ENCODE data around the gene SPHK1. TPM values are rescaled to one million over a fixed set of nuclear protein-coding genes. Genes with fewer than 3 reads are reported as not detected.

SPHK1 gene
- total RNA-seq, 1 experiment from 2014 or later, result 107 TPM

- no peak for DNase-seq (ENCODE audit: low read depth)
These were observed 47.6 kb downstream of the SPHK1 start for GRCh38 chr17:76432004-76432403.

DNA sequence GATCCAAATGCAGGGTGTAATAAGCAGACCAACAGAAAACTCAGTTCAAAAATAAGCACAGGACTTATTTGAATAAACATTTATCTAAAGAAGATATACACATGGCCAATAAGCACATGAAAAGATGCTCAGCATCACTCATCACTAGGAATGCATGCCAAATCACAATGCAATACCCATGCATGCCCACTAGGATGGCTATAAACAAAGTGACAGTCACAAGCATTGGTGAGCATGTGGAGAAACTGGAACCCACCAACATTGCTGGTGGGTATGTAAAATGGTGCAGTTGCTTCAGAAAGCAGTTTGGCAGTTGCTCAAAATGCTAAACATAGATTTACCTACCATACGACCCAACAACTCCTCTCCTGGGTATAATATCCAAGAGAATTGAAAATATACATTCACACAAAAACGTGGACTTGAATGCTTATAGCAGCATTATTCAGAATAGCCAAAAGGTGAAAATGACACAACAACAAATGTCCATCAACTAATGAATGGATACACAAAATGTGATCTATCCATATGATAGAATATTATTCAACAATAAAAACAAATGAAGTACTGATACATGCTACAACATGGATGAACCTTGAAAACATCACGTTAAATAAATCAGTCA, 48.4 kb downstream of the SPHK1 start:
- no peak for DNase-seq (ENCODE audit: low read depth)

DNA sequence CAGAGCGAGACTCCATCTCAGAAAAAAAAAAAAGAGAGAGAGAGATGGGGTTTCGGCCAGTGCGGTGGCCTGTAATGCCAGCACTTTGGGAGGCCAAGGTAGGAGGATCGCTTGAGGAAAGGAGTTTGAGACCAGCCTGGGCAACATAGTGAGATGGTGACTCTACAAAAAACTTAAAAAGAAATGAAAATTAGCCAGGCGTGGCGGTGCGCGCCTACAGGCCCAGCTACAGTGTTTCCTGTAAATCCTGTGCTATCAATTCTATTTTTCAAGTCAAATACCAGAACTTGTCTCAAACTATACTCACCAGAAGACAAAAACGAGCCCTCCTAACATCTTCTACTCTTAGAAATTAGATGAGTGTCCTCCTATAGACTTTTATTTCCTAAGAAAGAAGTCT, 49.3 kb downstream of the SPHK1 start:
- no peak for DNase-seq (ENCODE audit: low read depth)

DNA sequence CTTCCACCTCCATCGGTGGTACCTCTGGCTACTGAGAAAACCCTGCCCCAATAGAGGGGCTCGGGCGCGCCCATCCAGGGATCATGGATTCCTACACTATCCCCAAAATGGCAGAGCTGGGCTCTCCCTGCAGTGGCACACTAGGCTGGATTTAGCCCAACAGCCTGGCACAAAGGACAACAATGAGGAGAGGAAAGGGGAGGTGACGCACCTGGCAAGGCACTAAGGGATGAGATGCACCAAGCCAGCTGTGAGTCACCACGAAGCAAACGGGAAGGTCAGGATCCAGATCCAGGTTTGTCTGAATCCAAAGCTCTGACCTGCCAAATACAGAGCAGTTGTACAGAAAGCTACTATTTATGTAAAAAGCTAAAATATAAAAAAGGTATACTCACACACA, 50.5 kb downstream of the SPHK1 start:
- no peak for DNase-seq (ENCODE audit: low read depth)

GRCh38 chr17:76435751-76436150, 51.3 kb downstream of the SPHK1 start:
- DNase-seq (ENCODE audit: low read depth), result no peak

Small RNA genes within 50 kb of the gene (small RNA-seq; reads per million reads assigned to genes)
- not detected for gene RNU6-24P

Other genes with a start within 250 kb of the SPHK1 start
- gene FOXJ1, start 243.4 kb upstream of the SPHK1 start, total RNA-seq (2014; rRNA removed; shearing (Covaris generic)), result not detected in 2 replicates
- 0.10 and 0.23 TPM in 2 replicates for gene RNF157, start 144.1 kb upstream of the SPHK1 start, total RNA-seq (2014; rRNA removed; shearing (Covaris generic))
- gene UBALD2, start 119.3 kb upstream of the SPHK1 start, total RNA-seq (2014; rRNA removed; shearing (Covaris generic)), result 42.5 and 65.9 TPM in 2 replicates
- gene QRICH2, start 76.3 kb upstream of the SPHK1 start, total RNA-seq (2014; rRNA removed; shearing (Covaris generic)), result 1.5 and 1.6 TPM in 2 replicates
- gene PRPSAP1, start 30.7 kb upstream of the SPHK1 start, total RNA-seq (2014; rRNA removed; shearing (Covaris generic)), result 20.8 and 35.2 TPM in 2 replicates
- 17.3 and 18.9 TPM in 2 replicates for gene UBE2O, start 68.5 kb downstream of the SPHK1 start, total RNA-seq (2014; rRNA removed; shearing (Covaris generic))
- gene AANAT, start 83.0 kb downstream of the SPHK1 start, total RNA-seq (2014; rRNA removed; shearing (Covaris generic)), result 0.05 TPM in 1 of 2 replicates, not detected in the other
- 22.8 and 25.2 TPM in 2 replicates for gene RHBDF2, start 116.8 kb downstream of the SPHK1 start, total RNA-seq (2014; rRNA removed; shearing (Covaris generic))
- gene CYGB, start 153.1 kb downstream of the SPHK1 start, total RNA-seq (2014; rRNA removed; shearing (Covaris generic)), result 0.14 and 0.37 TPM in 2 replicates
- 1.5 TPM in 1 of 2 replicates, not detected in the other for gene PRCD, start 155.4 kb downstream of the SPHK1 start, total RNA-seq (2014; rRNA removed; shearing (Covaris generic))
- gene ST6GALNAC2, start 201.3 kb downstream of the SPHK1 start, total RNA-seq (2014; rRNA removed; shearing (Covaris generic)), result not detected in 2 replicates